ENCODE measurements around the gene ABLIM3. TPM values are rescaled to one million over a fixed set of nuclear protein-coding genes. Genes with fewer than 3 reads are reported as not detected.

Gene ABLIM3
- total and polyA plus RNA-seq, 2 donors (not counting 3 experiments of a cell fraction or from before 2014, with no cell fraction given) = 16.7 to 42.1 TPM

- Histone ChIP-seq H3K79me2 (ENCODE audit: control insufficient read depth, insufficient read depth, low read length) (peaks cover 34% of the 10 kb centered on the region), H3K4me2 (ENCODE audit: insufficient read depth, low read length) (no peak overlapping the region), H3K9ac (replicated peaks; ENCODE audit: extremely low read depth, insufficient read depth, low read length) (no peak overlapping the region), H3K27me3 (ENCODE audit: control insufficient read depth in 2 of 2, insufficient read depth in 2 of 2, low read length in 2 of 2) (no peaks in the 10 kb centered on the region), H3K36me3 (ENCODE audit: control insufficient read depth in 2 of 2, extremely low read depth in 1 of 2, insufficient read depth in 2 of 2, low read length in 2 of 2) (no peaks in the 10 kb centered on the region), H3K4me1 (ENCODE audit: control insufficient read depth, extremely low read depth, insufficient read depth, low read length) (peaks cover 13% of the 10 kb centered on the region), H3K27ac (ENCODE audit: insufficient read depth, low read depth, low read length) (no peak overlapping the region), H3K4me3 (replicated peaks in 1 of 3; ENCODE audit: insufficient read depth in 1 of 3, low read depth in 1 of 3, low read length in 3 of 3) (no peak overlapping the region), H4K20me1 (replicated peaks; ENCODE audit: control insufficient read depth, extremely low read depth, insufficient read depth, low read length) (no peaks in the 10 kb centered on the region), H3K9me1 (replicated peaks; ENCODE audit: control insufficient read depth, extremely low read depth, insufficient read depth, low read length) (no peaks in the 10 kb centered on the region), H2AFZ (ENCODE audit: low read depth, low read length) (no peak overlapping the region), H3K9me3 (replicated peaks; ENCODE audit: control insufficient read depth, insufficient read depth, low read length) (no peaks in the 10 kb centered on the region)
- intact Hi-C loops (cut with micrococcal nuclease) = no loop called here
- FAIRE-seq = no peak
- ChIA-PET CTCF (interaction anchor here (1.2 kb wide), 1 partner anchor 71 kb away, joined by 4 read pairs; no protein-coding TSS in a partner anchor), POLR2A (no interaction called here)
- no TSS peak for BruUV-seq (replicated peaks)
- no peak for DNase-seq (ENCODE audit: low read depth, low spot score)
- dilution Hi-C loops (cut with MboI; ENCODE audit: extremely low pct_ligation_motif_present, low sequenced_read_pairs) = no loop called here
- TF ChIP-seq MAX (IDR thresholded peaks at IDR 0.05; ENCODE audit: insufficient read depth, insufficient read length) (no peak), FOS (IDR thresholded peaks at IDR 0.05; ENCODE audit: borderline replicate concordance, insufficient read depth, low read length) (no peak), GATA2 (IDR thresholded peaks at IDR 0.05; ENCODE audit: insufficient read depth, insufficient read length, low read depth, low read length) (no peak)
These were observed 16.0 kb downstream of the ABLIM3 start for GRCh38 chr5:149157330-149157729.

GRCh38 chr5:149160291-149160787 is 19.0 kb downstream of the ABLIM3 start:
- dilution Hi-C loops (cut with MboI; ENCODE audit: extremely low pct_ligation_motif_present, low sequenced_read_pairs) = no loop called here
- CTCF ChIA-PET = no interaction called here
- Histone ChIP-seq H3K4me2 (ENCODE audit: insufficient read depth, low read length) (no peak overlapping the region), H3K27ac (ENCODE audit: insufficient read depth, low read depth, low read length) (no peak overlapping the region), H2AFZ (ENCODE audit: low read depth, low read length) (no peak overlapping the region), H3K27me3 (ENCODE audit: control insufficient read depth in 2 of 2, insufficient read depth in 2 of 2, low read length in 2 of 2) (no peaks in the 10 kb centered on the region), H3K9me3 (replicated peaks; ENCODE audit: control insufficient read depth, insufficient read depth, low read length) (no peaks in the 10 kb centered on the region), H3K4me1 (ENCODE audit: control insufficient read depth, extremely low read depth, insufficient read depth, low read length) (no peaks in the 10 kb centered on the region), H3K4me3 (replicated peaks in 1 of 3; ENCODE audit: insufficient read depth in 1 of 3, low read depth in 1 of 3, low read length in 3 of 3) (no peak overlapping the region), H3K36me3 (ENCODE audit: control insufficient read depth in 2 of 2, extremely low read depth in 1 of 2, insufficient read depth in 2 of 2, low read length in 2 of 2) (no peaks in the 10 kb centered on the region), H3K9ac (replicated peaks; ENCODE audit: extremely low read depth, insufficient read depth, low read length) (no peak overlapping the region), H3K79me2 (ENCODE audit: control insufficient read depth, insufficient read depth, low read length) (peaks cover 12% of the 10 kb centered on the region), H4K20me1 (replicated peaks; ENCODE audit: control insufficient read depth, extremely low read depth, insufficient read depth, low read length) (no peaks in the 10 kb centered on the region), H3K9me1 (replicated peaks; ENCODE audit: control insufficient read depth, extremely low read depth, insufficient read depth, low read length) (no peaks in the 10 kb centered on the region)
- intact Hi-C loops (cut with micrococcal nuclease) = no loop called here
- DNase-seq (ENCODE audit: low read depth, low spot score) (no peak), FAIRE-seq (no peak)
- POLR2A ChIA-PET = no interaction called here
- TF ChIP-seq MYC (IDR thresholded peaks at IDR 0.05; ENCODE audit: low read depth, low read length) (no peak), EZH2 (IDR thresholded peaks at IDR 0.05; ENCODE audit: borderline replicate concordance, low read depth, low read length, severe bottlenecking) (no peak), FOS (IDR thresholded peaks at IDR 0.05; ENCODE audit: borderline replicate concordance, insufficient read depth, low read length) (no peak), CTCF (IDR thresholded peaks at IDR 0.05; ENCODE audit: extremely low read depth in 1 of 2, insufficient read depth in 1 of 2, low read depth in 1 of 2, low read length in 2 of 2) (no peak), GATA2 (IDR thresholded peaks at IDR 0.05; ENCODE audit: insufficient read depth, insufficient read length, low read depth, low read length) (no peak), POLR2AphosphoS5 (IDR thresholded peaks at IDR 0.05; ENCODE audit: insufficient read depth, low read depth, low read length) (no peak), POLR2A (IDR thresholded peaks at IDR 0.05; ENCODE audit: low read depth, low read length) (no peak), JUN (IDR thresholded peaks at IDR 0.05; ENCODE audit: borderline replicate concordance, insufficient read depth, insufficient read length, low read depth) (no peak), MAX (IDR thresholded peaks at IDR 0.05; ENCODE audit: insufficient read depth, insufficient read length) (no peak)
- BruUV-seq (replicated peaks) = no TSS peak
